ENCODE data around the gene TRAPPC2. TPM values are rescaled to one million over a fixed set of nuclear protein-coding genes. Genes with fewer than 3 reads are reported as not detected.

Gene TRAPPC2
- total and polyA plus RNA-seq, 4 donors, result 3.1 to 12.3 (median 8.8) TPM

Other genes with a start within 250 kb of the TRAPPC2 start
- gene EGFL6, start 165.0 kb downstream of the TRAPPC2 start, total RNA-seq, result under 1 TPM in 1 of 2 donors, not detected in 1; 0.23 TPM
- under 1 TPM in 1 of 2 donors, not detected in 1; 0.02 TPM for gene EGFL6, start 165.0 kb downstream of the TRAPPC2 start, polyA plus RNA-seq
- 1 to 10 TPM; 5.7 to 7.7 TPM for gene TCEANC, start 81.5 kb downstream of the TRAPPC2 start, total RNA-seq
- gene TCEANC, start 81.5 kb downstream of the TRAPPC2 start, polyA plus RNA-seq, result 1 to 10 TPM in 1 of 2 donors, under 1 TPM in 1; 0.73 to 1.5 TPM
- gene RAB9A, start 45.5 kb downstream of the TRAPPC2 start, total RNA-seq, result 10 to 100 TPM in 1 of 2 donors, 1 to 10 TPM in 1; 9.0 to 12.2 TPM
- 10 to 100 TPM; 11.8 to 22.9 TPM for gene RAB9A, start 45.5 kb downstream of the TRAPPC2 start, polyA plus RNA-seq
- gene OFD1, start 128 bp upstream of the TRAPPC2 start, total RNA-seq, result 10 to 100 TPM in 1 of 2 donors, 1 to 10 TPM in 1; 9.0 to 10.1 TPM
- gene OFD1, start 128 bp upstream of the TRAPPC2 start, polyA plus RNA-seq, result 10 to 100 TPM in 1 of 2 donors, 1 to 10 TPM in 1; 2.9 to 15.7 TPM
- gene GPM6B, start 82.5 kb upstream of the TRAPPC2 start, total RNA-seq, result under 1 TPM; 0.42 to 0.84 TPM
- gene GPM6B, start 82.5 kb upstream of the TRAPPC2 start, polyA plus RNA-seq, result 1 to 10 TPM in 1 of 2 donors, under 1 TPM in 1; 0.60 to 2.3 TPM